Stimulated activated naive CD8-positive, alpha-beta T cell treated with anti-CD3 and anti-CD28 coated beads, Interleukin-15, amount 100 ng/mL, for 72 hours (primary cell): Measurements from ENCODE around the gene ULBP2.
"Not testable (repeated sequence)": the region's sequence is repeated elsewhere in the genome, so short reads cannot be mapped to it uniquely, and the experiment has no call there.

Experiments
- ATAC-seq: fragments of 150-1000 bp; cut with Tn5 transposase; 2 replicates; pipeline ENCODE4 v1.10.0; 2021; ENCODE audit warnings: mild to moderate bottlenecking, moderate library complexity
- DNase-seq, 2 donors: peaks; one replicate each; pipeline ENCODE4 v3.0.0; 2021 to 2022
- H3K27ac Mint-ChIP-seq, 2 donors: one replicate each; pipeline ENCODE4 v1.8.0; 2022; ENCODE audit warnings: mild to moderate bottlenecking in 2 of 2, mixed read lengths in 2 of 2, moderate library complexity in 2 of 2
- H3K27me3 Mint-ChIP-seq: one replicate; pipeline ENCODE4 v1.8.0; 2022; ENCODE audit warnings: mixed read lengths
- H3K4me1 Mint-ChIP-seq: one replicate; pipeline ENCODE4 v1.8.0; 2022; ENCODE audit warnings: mild to moderate bottlenecking, mixed read lengths
- H3K4me3 Mint-ChIP-seq, 2 donors: one replicate each; pipeline ENCODE4 v1.8.0; 2022; ENCODE audit warnings: mild to moderate bottlenecking in 2 of 2, mixed read lengths in 2 of 2, moderate library complexity in 1 of 2
- H3K9me3 Mint-ChIP-seq, 2 donors: one replicate each; pipeline ENCODE4 v1.8.0; 2022; ENCODE audit warnings: mixed read lengths in 2 of 2

The ULBP2 gene

DNA sequence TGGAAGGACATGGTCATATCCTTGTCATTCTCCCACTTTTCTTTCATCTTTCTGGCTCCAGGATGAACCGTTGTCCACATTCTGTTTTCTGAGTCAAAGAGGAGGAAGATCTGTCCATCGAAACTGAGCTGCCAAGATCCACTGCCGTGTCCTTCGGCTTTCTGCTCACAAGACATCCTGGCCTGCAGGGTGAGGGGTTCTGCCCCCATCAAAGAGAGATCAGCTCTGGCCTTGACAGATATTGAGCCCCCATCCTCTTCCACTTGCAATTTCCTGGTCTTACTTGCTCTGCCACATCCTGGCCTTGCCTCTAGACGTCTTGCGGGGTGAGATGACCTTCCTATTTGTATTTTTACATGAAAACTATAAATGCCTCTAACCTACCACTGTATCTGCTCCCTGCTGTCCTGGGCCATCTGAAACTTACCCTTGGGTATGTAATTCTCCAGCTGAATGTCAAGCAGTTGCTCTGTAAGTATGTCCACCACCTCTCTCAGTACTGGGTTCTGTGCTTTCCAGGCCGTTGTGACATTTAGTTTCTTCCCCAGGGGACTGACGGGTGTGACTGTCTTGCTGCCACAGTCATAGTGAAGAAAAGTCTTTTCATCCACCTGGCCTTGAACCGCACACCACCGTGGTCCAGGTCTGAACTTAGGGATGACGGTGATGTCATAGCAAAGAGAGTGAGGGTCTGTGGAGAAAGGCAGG is 22.5 kb upstream of the ULBP2 start:
- not testable (repeated sequence) for H3K9me3 Mint-ChIP-seq, DNase-seq

GRCh38 chr6:149919834-149920225 is 22.0 kb upstream of the ULBP2 start:
- ATAC-seq (no peak), DNase-seq (no peak)
- Mint-ChIP-seq H3K9me3 (no peaks in the 10 kb centered on the region), H3K4me1 (peaks cover 30% of the 10 kb centered on the region), H3K27ac (no peak overlapping the region), H3K27me3 (peaks cover 71% of the 10 kb centered on the region), H3K4me3 (no peak overlapping the region)

More for the DNA sequence above, 22.5 kb upstream of the ULBP2 start:
- H3K27ac Mint-ChIP-seq, ATAC-seq, H3K4me3 Mint-ChIP-seq: not testable (repeated sequence)
- Mint-ChIP-seq H3K4me1 (peaks cover 30% of the 10 kb centered on the region), H3K27me3 (peaks cover 70% of the 10 kb centered on the region)

DNA sequence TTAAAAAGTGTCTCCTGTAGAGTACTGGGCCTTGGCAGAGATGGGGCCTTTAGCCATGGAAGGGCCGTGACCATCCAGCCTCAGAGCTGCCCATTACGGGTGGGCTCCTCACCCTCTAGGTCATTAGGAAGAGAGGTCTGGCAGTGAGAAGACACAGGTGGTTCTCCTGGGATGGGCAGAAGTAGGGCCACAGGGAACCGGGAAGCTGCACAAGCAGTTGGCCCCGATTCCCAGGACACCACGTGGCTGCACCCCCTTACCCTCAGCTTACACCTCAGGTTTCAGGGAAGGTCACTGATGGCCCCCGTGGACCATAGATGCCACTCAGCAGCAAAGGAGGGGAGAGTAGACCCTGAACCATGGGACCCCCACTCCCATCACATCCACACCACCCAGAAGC is 20.5 kb upstream of the ULBP2 start:
- Mint-ChIP-seq H3K27ac (no peak overlapping the region), H3K4me1 (peaks cover 43% of the 10 kb centered on the region), H3K9me3 (no peaks in the 10 kb centered on the region), H3K27me3 (peaks cover 86% of the 10 kb centered on the region), H3K4me3 (no peak overlapping the region)
- no peak for ATAC-seq
- DNase-seq = no peak

DNA sequence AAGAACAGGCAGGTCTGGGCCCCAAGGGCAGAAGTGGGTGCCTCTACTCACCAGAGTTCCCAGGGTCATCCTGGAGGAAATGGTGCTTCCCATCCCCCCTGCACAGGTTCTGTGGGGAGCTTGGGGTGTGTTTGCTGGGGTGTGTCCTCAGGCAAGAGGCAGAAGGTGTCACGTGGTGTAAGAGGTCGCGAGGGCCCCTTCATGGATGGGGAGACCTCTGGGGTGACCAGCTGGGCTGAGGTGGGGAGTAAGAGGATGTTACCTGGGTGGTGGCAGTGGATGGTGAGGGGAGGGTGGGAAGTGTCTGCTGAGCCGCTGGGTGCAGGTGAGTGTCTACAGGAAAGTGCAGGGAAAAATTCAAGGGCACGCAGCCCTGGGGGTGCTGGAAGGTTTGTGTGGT is 19.7 kb upstream of the ULBP2 start:
- H3K27me3 Mint-ChIP-seq = peaks cover 91% of the 10 kb centered on the region
- peak overlapping the region; percentile 35 to 58 for H3K4me3 Mint-ChIP-seq
- not testable (repeated sequence) for H3K9me3 Mint-ChIP-seq, H3K27ac Mint-ChIP-seq, DNase-seq, ATAC-seq
- H3K4me1 Mint-ChIP-seq = peaks cover 45% of the 10 kb centered on the region

- ATAC-seq (peak; percentile 88), DNase-seq (peak; percentile 78 to 82)
- H3K27ac Mint-ChIP-seq = no peak within 1 kb of the TSS
- H3K4me3 Mint-ChIP-seq = peak within 1 kb of the TSS; percentile 78 to 89
- peaks cover 42% of the 10 kb centered on the region for H3K4me1 Mint-ChIP-seq
- H3K9me3 Mint-ChIP-seq = no peaks in the 10 kb centered on the region
- H3K27me3 Mint-ChIP-seq = peaks cover 98% of the 10 kb centered on the region
Observed at GRCh38 chr6:149922642-149923326, 19.0 kb upstream of the ULBP2 start, which contains the start of gene RAET1G. Gene RAET1G, minus strand, starts transcription at chr6:149923121. Its CDS starts 111 bp downstream, at chr6:149923010.

DNA sequence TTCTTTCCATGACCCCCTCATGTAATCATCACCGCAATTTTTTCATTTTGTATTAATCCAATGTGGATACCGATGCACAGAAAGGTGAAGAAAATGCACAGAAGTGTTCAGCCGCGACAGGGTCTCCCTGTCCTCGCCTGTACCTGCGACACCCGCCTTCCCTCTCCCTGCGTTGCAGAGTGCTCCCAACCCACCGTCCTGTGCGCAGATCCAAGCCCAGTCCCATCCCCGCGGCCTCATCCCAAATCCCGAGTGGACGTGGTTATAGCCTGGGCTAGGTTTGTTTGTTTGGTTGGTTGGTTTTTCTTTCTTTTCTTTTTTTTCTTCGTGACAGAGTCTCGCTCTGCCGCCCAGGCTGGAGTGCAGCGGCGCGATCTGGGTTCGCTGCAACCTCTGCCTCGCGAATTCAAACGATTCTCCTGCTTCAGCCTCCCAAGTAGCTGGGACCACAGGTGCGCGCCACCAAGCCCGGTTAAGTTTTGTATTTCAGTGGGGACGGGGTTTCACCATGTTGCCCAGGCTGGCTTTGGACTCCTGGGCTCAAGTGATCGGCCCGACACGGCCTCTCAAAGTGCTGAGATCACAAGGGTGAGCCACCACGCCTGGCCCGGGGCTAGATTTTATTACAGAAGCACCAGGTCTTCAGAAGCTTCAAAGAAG is 18.4 kb upstream of the ULBP2 start:
- Mint-ChIP-seq H3K27me3 (peaks cover 98% of the 10 kb centered on the region), H3K27ac (no peak overlapping the region), H3K4me3 (peak overlapping the region; percentile 78 to 89), H3K4me1 (peaks cover 36% of the 10 kb centered on the region), H3K9me3 (no peaks in the 10 kb centered on the region)
- ATAC-seq (peak; percentile 8), DNase-seq (no peak)

- Mint-ChIP-seq H3K4me3 (peak overlapping the region; percentile 20 to 25), H3K4me1 (peaks cover 36% of the 10 kb centered on the region), H3K9me3 (no peaks in the 10 kb centered on the region), H3K27me3 (peaks cover 98% of the 10 kb centered on the region), H3K27ac (no peak overlapping the region)
- ATAC-seq = no peak
- no peak for DNase-seq
Observed at GRCh38 chr6:149924206-149924932, 17.4 kb upstream of the ULBP2 start.

- Mint-ChIP-seq H3K9me3 (no peaks in the 10 kb centered on the region), H3K4me3 (no peak overlapping the region), H3K4me1 (peaks cover 36% of the 10 kb centered on the region), H3K27me3 (peaks cover 98% of the 10 kb centered on the region), H3K27ac (no peak overlapping the region)
- DNase-seq = peak in 1 of 2 donors; percentile 6
- no peak for ATAC-seq
Observed at GRCh38 chr6:149924933-149925252, 16.9 kb upstream of the ULBP2 start.

GRCh38 chr6:149925253-149925973 is 16.4 kb upstream of the ULBP2 start:
- Mint-ChIP-seq H3K27me3 (peaks cover 98% of the 10 kb centered on the region), H3K4me1 (peaks cover 36% of the 10 kb centered on the region), H3K9me3 (no peaks in the 10 kb centered on the region), H3K4me3 (peak overlapping the region; percentile 49 to 60), H3K27ac (no peak overlapping the region)
- ATAC-seq = no peak
- DNase-seq = peak in 1 of 2 donors; percentile 10

DNA sequence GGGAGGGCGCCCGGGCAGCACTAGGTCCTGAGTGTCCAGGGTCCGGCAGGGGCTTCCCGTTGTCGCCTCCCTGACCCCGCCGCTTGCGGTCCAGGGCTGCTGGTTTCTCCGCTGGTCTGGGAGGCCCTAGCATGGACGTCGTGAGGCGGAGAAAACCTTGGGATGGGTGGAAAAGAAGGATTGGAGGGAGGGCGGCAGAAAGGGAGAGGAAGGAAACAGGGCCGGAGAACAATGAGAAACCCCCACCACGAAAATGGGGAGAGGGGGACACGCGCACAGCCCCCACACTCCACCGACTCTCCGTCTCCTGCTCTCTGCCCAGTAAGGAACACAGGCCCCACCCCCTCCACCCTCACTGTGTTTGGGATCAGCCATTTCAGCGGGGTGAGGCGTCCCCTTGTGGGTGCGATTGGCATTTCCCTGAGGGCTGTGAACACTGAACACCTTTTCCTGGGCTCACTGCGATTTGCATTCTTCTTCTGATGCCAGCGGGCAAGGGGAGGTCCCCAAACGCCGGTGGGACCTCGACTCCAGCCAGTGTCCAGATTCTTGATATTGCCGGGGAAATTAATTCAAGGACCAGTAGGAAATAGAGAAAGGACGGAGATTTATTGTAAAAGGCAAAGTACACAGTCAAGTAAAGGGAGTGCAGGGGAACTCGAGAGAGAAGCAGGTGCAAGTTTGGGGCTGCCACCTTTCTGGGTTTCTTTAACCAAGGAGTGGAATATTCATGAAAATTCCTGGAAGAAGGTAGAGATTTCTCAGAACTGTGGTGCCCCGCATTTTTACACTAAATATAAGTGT is 15.6 kb upstream of the ULBP2 start:
- peak; percentile 71 to 81 for DNase-seq
- Mint-ChIP-seq H3K27ac (no peak overlapping the region), H3K9me3 (no peaks in the 10 kb centered on the region), H3K4me1 (peaks cover 36% of the 10 kb centered on the region), H3K27me3 (peaks cover 98% of the 10 kb centered on the region), H3K4me3 (peak overlapping the region; percentile 45 to 60)
- peak; percentile 83 for ATAC-seq

DNA sequence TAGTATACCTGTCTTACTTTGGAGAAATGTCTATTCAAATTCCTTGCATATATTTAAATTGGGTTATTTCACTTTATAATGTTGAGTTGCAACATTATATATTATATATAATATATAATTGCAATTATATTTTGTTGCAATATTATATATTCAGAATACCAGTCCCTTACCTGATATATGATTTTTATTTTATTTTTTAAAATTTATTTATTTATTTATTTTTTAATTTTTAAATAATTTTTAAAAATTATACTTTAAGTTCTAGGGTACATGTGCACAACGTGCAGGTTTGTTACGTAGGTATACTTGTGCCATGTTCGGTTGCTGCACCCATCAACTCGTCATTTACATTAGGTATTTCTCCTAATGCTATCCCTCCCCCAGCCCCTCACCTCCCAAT is 14.8 kb upstream of the ULBP2 start:
- Mint-ChIP-seq H3K4me1 (peaks cover 33% of the 10 kb centered on the region), H3K27me3 (peaks cover 98% of the 10 kb centered on the region)
- not testable (repeated sequence) for H3K9me3 Mint-ChIP-seq, H3K4me3 Mint-ChIP-seq, DNase-seq, ATAC-seq, H3K27ac Mint-ChIP-seq

DNA sequence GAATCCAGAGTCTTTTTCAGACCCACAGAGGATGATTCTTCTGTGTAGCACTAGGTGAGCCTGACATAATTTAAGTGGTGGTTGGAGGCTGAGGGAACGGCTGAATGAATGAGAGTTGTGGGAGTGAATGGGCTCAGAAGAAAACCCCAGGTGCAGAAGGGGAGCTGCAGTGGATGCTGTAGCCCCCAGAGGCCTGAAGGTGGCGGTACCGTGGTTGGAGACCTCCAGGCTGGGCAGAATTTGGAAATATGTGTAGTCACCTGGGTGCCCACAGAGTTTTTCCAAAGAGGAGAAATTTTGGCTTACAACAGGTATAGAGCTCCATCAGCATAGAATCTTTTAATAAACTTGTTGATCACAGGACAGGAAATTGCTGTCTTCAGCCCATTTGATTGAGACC is 12.4 kb upstream of the ULBP2 start:
- ATAC-seq = no peak
- H3K4me1 Mint-ChIP-seq = peaks cover 19% of the 10 kb centered on the region
- H3K27me3 Mint-ChIP-seq = peaks cover 98% of the 10 kb centered on the region
- DNase-seq = no peak
- H3K27ac Mint-ChIP-seq = no peak overlapping the region
- no peak overlapping the region for H3K4me3 Mint-ChIP-seq
- H3K9me3 Mint-ChIP-seq = no peaks in the 10 kb centered on the region

DNA sequence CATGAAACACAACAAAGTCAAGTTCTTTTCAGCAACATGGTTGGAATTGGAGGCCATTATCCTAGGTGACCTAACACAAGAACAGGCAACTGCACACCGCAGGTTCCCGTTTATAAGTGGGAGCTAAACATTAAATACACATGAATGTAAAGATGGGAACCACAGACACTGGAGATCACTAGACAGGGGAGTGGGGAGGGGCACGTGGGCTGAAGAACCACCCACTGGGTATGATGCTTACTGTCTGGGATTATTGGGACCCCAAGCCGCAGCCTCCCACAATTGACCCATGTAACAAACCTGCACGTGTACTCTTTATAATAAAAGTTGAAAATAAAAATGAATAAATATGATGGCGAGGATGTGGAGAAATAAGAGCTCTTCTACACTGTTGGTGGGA is 10.3 kb upstream of the ULBP2 start:
- Mint-ChIP-seq H3K27ac (no peak overlapping the region), H3K4me1 (peaks cover 16% of the 10 kb centered on the region), H3K27me3 (peaks cover 98% of the 10 kb centered on the region), H3K9me3 (no peaks in the 10 kb centered on the region), H3K4me3 (no peak overlapping the region)
- no peak for ATAC-seq
- DNase-seq = no peak

- H3K4me1 Mint-ChIP-seq = peaks cover 22% of the 10 kb centered on the region
- H3K27me3 Mint-ChIP-seq = peaks cover 100% of the 10 kb centered on the region
- DNase-seq (no peak), ATAC-seq (no peak)
- H3K9me3 Mint-ChIP-seq = no peaks in the 10 kb centered on the region
- H3K27ac Mint-ChIP-seq = no peak overlapping the region
- H3K4me3 Mint-ChIP-seq = no peak overlapping the region
Observed at GRCh38 chr6:149933036-149933435, 8.8 kb upstream of the ULBP2 start.
